ENCODE data around the gene FCHO1. TPM values are rescaled to one million over a fixed set of nuclear protein-coding genes. Genes with fewer than 3 reads are reported as not detected.

The FCHO1 gene
- total RNA-seq, 2 experiments from 2014 or later, result 36.9 to 38.3 TPM

DNA sequence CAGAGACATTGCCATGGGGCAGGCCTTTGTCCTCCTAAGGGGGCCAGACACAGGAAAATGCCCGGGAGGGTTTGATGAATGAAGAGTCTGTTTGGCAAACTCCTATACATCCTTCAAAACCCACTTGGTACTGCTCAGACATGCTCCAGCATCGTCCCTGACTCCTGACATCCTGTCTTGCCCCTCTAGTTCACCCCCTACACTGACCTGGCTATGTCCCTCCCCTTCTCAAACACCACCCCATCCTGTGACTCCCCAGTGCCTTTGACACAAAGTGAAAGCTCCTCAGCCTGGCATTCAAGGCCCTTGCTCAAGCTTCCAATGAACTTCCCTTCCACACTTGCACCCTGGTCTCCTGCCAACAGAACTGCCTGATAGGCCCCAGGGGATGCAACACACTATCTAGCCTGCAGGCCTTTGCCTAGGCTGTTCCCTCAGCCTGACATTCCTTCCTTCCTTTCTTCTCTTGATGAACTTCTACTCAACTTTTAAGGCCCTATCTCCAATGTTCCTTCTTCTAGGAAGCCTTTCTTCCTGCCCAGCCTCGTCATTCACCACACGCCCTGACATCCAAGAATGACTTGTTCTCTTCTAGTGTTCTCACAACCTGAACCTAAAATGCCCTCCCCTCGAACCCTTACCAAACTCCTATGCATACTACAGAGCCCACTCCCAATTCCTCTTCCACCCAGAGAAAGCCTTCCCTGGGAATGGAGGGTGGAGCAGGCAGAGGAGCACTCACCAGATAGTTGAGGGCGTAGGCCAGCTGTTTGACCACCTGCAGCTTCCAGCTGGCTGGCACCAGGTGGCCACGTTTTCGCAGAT, 84.1 kb downstream of the FCHO1 start:
- H3K27me3 Mint-ChIP-seq, result no peaks in the 10 kb centered on the region
- no peak for ATAC-seq
- ChIA-PET POLR2A (interaction anchor here (1.2 to 3.8 kb wide), 5 partner anchors 8 to 25 kb away, joined by 3 to 23 read pairs (median 9); partner anchors contain the start of gene JAK3), CTCF (interaction anchor here (1.3 kb wide), 1 partner anchor 12 kb away, joined by 3 read pairs; the partner anchor contains the start of gene JAK3)
- peaks cover 71% of the 10 kb centered on the region for H3K36me3 Mint-ChIP-seq (ENCODE audit: low read depth)
- peak overlapping the region; percentile 69 for H3K27ac Mint-ChIP-seq
- peaks cover 16% of the 10 kb centered on the region for H3K4me1 Mint-ChIP-seq (ENCODE audit: low read depth)
- H3K4me3 Mint-ChIP-seq, result no peak overlapping the region
- no peak for DNase-seq
- intact Hi-C loops (cut with micrococcal nuclease), result no loop called here
- H3K9me3 Mint-ChIP-seq, result peaks cover 1% of the 10 kb centered on the region
- TF ChIP-seq, protein P1, sequence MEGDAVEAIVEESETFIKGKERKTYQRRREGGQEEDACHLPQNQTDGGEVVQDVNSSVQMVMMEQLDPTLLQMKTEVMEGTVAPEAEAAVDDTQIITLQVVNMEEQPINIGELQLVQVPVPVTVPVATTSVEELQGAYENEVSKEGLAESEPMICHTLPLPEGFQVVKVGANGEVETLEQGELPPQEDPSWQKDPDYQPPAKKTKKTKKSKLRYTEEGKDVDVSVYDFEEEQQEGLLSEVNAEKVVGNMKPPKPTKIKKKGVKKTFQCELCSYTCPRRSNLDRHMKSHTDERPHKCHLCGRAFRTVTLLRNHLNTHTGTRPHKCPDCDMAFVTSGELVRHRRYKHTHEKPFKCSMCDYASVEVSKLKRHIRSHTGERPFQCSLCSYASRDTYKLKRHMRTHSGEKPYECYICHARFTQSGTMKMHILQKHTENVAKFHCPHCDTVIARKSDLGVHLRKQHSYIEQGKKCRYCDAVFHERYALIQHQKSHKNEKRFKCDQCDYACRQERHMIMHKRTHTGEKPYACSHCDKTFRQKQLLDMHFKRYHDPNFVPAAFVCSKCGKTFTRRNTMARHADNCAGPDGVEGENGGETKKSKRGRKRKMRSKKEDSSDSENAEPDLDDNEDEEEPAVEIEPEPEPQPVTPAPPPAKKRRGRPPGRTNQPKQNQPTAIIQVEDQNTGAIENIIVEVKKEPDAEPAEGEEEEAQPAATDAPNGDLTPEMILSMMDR (IDR thresholded peaks at IDR 0.05), result no peak

DNA sequence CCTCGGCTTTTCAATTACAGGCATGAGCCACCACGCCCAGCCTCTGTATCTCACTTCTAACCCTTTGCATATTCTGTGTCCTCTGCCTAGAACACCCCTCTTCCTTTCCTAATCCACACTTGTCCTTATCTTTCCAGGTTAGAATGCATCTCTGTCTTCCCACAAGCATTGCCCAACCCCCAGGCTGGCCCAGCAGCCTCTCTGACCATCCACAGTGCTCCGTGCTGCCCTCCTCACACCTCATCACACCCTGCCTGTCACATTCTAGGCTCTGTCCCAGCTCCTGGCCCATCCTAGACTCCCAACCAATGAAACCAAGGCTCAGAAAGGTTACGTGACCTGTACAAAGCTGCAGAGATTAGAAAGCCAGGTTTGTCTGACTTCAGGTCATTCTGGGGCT, 85.3 kb downstream of the FCHO1 start:
- CTCF ChIA-PET, result no interaction called here
- TF ChIP-seq, protein P1 (IDR thresholded peaks at IDR 0.05), result no peak
- Mint-ChIP-seq H3K4me3 (no peak overlapping the region), H3K36me3 (ENCODE audit: low read depth) (peaks cover 71% of the 10 kb centered on the region), H3K9me3 (peaks cover 1% of the 10 kb centered on the region), H3K27me3 (no peaks in the 10 kb centered on the region), H3K27ac (peak overlapping the region; percentile 0), H3K4me1 (ENCODE audit: low read depth) (peaks cover 15% of the 10 kb centered on the region)
- no peak for ATAC-seq
- POLR2A ChIA-PET, result interaction anchor here (1.0 to 2.7 kb wide), 3 partner anchors 11 to 23 kb away, joined by 3 to 10 read pairs (median 8); partner anchors contain the start of genes JAK3 and RPL18A
- no peak for DNase-seq
- intact Hi-C loops (cut with micrococcal nuclease), result no loop called here

DNA sequence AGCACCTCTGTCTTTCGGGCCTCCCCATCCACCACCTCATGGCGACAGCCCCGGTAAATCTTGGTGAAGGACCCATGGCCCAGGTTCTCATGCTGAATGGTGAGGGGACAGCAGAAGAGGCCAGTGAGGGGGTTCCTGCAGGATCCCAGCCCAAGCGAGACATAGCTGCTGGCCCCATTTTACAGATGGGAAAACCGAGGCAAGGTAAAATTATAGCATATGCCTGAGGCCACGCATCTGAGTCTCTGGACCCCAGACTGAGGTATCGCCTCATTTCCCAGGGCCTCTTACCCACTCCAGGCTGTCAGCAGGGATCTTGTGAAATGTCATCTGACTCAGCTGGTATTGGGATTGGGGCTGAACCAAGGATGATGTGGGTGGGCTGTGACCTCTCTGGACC, 86.7 kb downstream of the FCHO1 start:
- intact Hi-C loops (cut with micrococcal nuclease), result no loop called here
- CTCF ChIA-PET, result interaction anchor here (0.7 kb wide), 1 partner anchor 21 kb away, joined by 3 read pairs; no protein-coding TSS in a partner anchor
- TF ChIP-seq, protein P1 (IDR thresholded peaks at IDR 0.05), result no peak
- H3K27me3 Mint-ChIP-seq, result no peaks in the 10 kb centered on the region
- ATAC-seq (no peak), DNase-seq (no peak)
- POLR2A ChIA-PET, result interaction anchor here (1.7 to 2.7 kb wide), 3 partner anchors 10 to 22 kb away, joined by 4 to 10 read pairs (median 8); partner anchors contain the start of genes JAK3 and RPL18A
- peaks cover 67% of the 10 kb centered on the region for H3K36me3 Mint-ChIP-seq (ENCODE audit: low read depth)
- H3K9me3 Mint-ChIP-seq, result no peaks in the 10 kb centered on the region
- H3K4me3 Mint-ChIP-seq, result no peak overlapping the region
- peaks cover 15% of the 10 kb centered on the region for H3K4me1 Mint-ChIP-seq (ENCODE audit: low read depth)
- no peak overlapping the region for H3K27ac Mint-ChIP-seq

Other genes starting within 250 kb of the FCHO1 start
- 10 to 100 TPM; 58.0 to 58.9 TPM for gene PGLS, start 239.8 kb upstream of the FCHO1 start, total RNA-seq
- gene COLGALT1, start 195.8 kb upstream of the FCHO1 start, total RNA-seq, result 10 to 100 TPM; 62.1 to 64.2 TPM
- gene UNC13A, start 63.1 kb upstream of the FCHO1 start, total RNA-seq, result not detected
- gene MAP1S, start 32.0 kb upstream of the FCHO1 start, total RNA-seq, result 10 to 100 TPM; 53.8 to 54.7 TPM
- under 1 TPM in 1 of 2 experiments, not detected in 1; 0.20 TPM for gene B3GNT3, start 43.7 kb downstream of the FCHO1 start, total RNA-seq
- gene INSL3, start 70.0 kb downstream of the FCHO1 start, total RNA-seq, result 1 to 10 TPM; 5.9 to 6.9 TPM
- gene JAK3, start 96.5 kb downstream of the FCHO1 start, total RNA-seq, result 100 to 1,000 TPM; 120 to 126 TPM
- gene RPL18A, start 108.4 kb downstream of the FCHO1 start, total RNA-seq, result 1,000 to 10,000 TPM; 3,663 to 3,679 TPM
- gene SLC5A5, start 120.5 kb downstream of the FCHO1 start, total RNA-seq, result under 1 TPM; 0.87 to 0.99 TPM
- 100 to 1,000 TPM; 120 to 129 TPM for gene CCDC124, start 181.5 kb downstream of the FCHO1 start, total RNA-seq
- gene KCNN1, start 215.6 kb downstream of the FCHO1 start, total RNA-seq, result 1 to 10 TPM in 1 of 2 experiments, under 1 TPM in 1; 0.25 to 1.7 TPM

All from activated CD8-positive, alpha-beta T cell treated with anti-CD3 and anti-CD28 coated beads for 36 hours (primary cell).